HUES48 (cell line): ENCODE results near the gene WASHC3.

Experiments
- H3K27ac ChIP-seq: one replicate; pipeline ENCODE4 v1.7.0; 2013; ENCODE audit warnings: low read depth, low read length, inconsistent platforms
- H3K27me3 ChIP-seq: 2 replicates; pipeline ENCODE4 v1.6.1; 2013; ENCODE audit warnings: mild to moderate bottlenecking, low read length; ENCODE audit not compliant: control insufficient read depth, insufficient read depth
- H3K36me3 ChIP-seq: 2 replicates; pipeline ENCODE4 v1.6.1; 2013; ENCODE audit warnings: low read length; ENCODE audit not compliant: control insufficient read depth, insufficient read depth
- H3K4me1 ChIP-seq: 2 replicates; pipeline ENCODE4 v1.6.1; 2013; ENCODE audit warnings: mild to moderate bottlenecking, low read length; ENCODE audit not compliant: control insufficient read depth, insufficient read depth
- H3K4me3 ChIP-seq: 2 replicates; pipeline ENCODE4 v1.5.1; 2013; ENCODE audit warnings: mild to moderate bottlenecking, low read depth, low read length
- H3K9ac ChIP-seq: 2 replicates; pipeline ENCODE4 v1.6.1; 2013; ENCODE audit warnings: mild to moderate bottlenecking, low read depth, low read length, moderate library complexity
- H3K9me3 ChIP-seq: 2 replicates; pipeline ENCODE4 v1.6.1; 2013; ENCODE audit warnings: low read length; ENCODE audit not compliant: control insufficient read depth, insufficient read depth

WASHC3 gene

GRCh38 chr12:101967506-101967905 lies 94.3 kb downstream of the WASHC3 start:
- H3K4me1 ChIP-seq = no peaks in the 10 kb centered on the region

GRCh38 chr12:101966496-101966895 lies 95.3 kb downstream of the WASHC3 start:
- no peaks in the 10 kb centered on the region for H3K27me3 ChIP-seq
- no peak overlapping the region for H3K27ac ChIP-seq
- H3K36me3 ChIP-seq = no peaks in the 10 kb centered on the region
- H3K4me1 ChIP-seq = no peaks in the 10 kb centered on the region
- H3K9ac ChIP-seq = no peak overlapping the region
- no peaks in the 10 kb centered on the region for H3K9me3 ChIP-seq
- no peak overlapping the region for H3K4me3 ChIP-seq

More at GRCh38 chr12:101967506-101967905, 94.3 kb downstream of the WASHC3 start:
- no peaks in the 10 kb centered on the region for H3K9me3 ChIP-seq
- no peak overlapping the region for H3K4me3 ChIP-seq
- no peak overlapping the region for H3K27ac ChIP-seq
- no peaks in the 10 kb centered on the region for H3K36me3 ChIP-seq
- no peaks in the 10 kb centered on the region for H3K27me3 ChIP-seq
- no peak overlapping the region for H3K9ac ChIP-seq

- H3K4me3 ChIP-seq = no peak overlapping the region
- no peaks in the 10 kb centered on the region for H3K36me3 ChIP-seq
- H3K4me1 ChIP-seq = no peaks in the 10 kb centered on the region
- H3K27me3 ChIP-seq = no peaks in the 10 kb centered on the region
- H3K27ac ChIP-seq = no peak overlapping the region
- H3K9me3 ChIP-seq = peaks cover 8% of the 10 kb centered on the region; the same call in 1 of the 2 replicates
- no peak overlapping the region for H3K9ac ChIP-seq
Observed at GRCh38 chr12:101963697-101964096, 98.1 kb downstream of the WASHC3 start.
